HEK293 (cell line): Measurements from ENCODE around the gene SRRM1.
A peak's percentile ranks its signal among the peaks of the same experiment; 100 is the strongest.

ENCODE experiments used
- CTCF ChIA-PET: fragments of 350-600 bp; formaldehyde crosslinking; extraction: SDS; loops from one replicate; lab custom pipeline; 2021; ENCODE audit warnings: antibody characterized with exemption; lab: Yijun Ruan, JAX
- POLR2A ChIA-PET: fragments of 300-600 bp; formaldehyde crosslinking; extraction: SDS; loops from one replicate; lab custom pipeline; 2020; ENCODE audit warnings: antibody characterized with exemption, inconsistent platforms; lab: Yijun Ruan, JAX
- H3K27ac ChIP-seq: fragments of 200-500 bp; sonication (Bioruptor generic); 2 replicates; pipeline ENCODE4 v1.5.1; 2014; ENCODE audit warnings: low read depth, low read length, control low read depth, inconsistent platforms; ENCODE audit errors: extremely low read depth
- H3K36me3 ChIP-seq, 2 experiments: fragments of 200-500 bp in 1 of 2; sonication (Bioruptor generic) in 1 of 2; 1 replicate in 1 of 2; 2 replicates in 1 of 2; pipeline ENCODE4 v1.5.1; 2014 to 2017; ENCODE audit warnings: inconsistent platforms in 2 of 2, low read length in 2 of 2; ENCODE audit not compliant: control insufficient read depth in 2 of 2, insufficient read depth in 1 of 2
- H3K4me1 ChIP-seq: fragments of 200-500 bp; sonication (Bioruptor generic); 2 replicates; pipeline ENCODE4 v1.5.1; 2014; ENCODE audit warnings: mild to moderate bottlenecking, low read length, inconsistent platforms; ENCODE audit not compliant: control insufficient read depth, insufficient read depth
- H3K4me3 ChIP-seq: 2 replicates; pipeline ENCODE4 v1.5.1; 2011; ENCODE audit warnings: low read depth, mild to moderate bottlenecking, control low read depth, low read length, moderate library complexity
- H3K9me3 ChIP-seq: fragments of 200-500 bp; sonication (Bioruptor generic); 2 replicates; pipeline ENCODE4 v1.5.1; 2014; ENCODE audit warnings: low read depth, low read length, inconsistent platforms; ENCODE audit not compliant: control insufficient read depth, insufficient read depth
- AEBP2 ChIP-seq: fragments of 450-650 bp; formaldehyde crosslinking; IDR thresholded peaks from 2 replicates; pipeline ENCODE4 v1.5.1; 2016; ENCODE audit warnings: missing biosample characterization, missing genetic modification characterization, borderline replicate concordance
- KLF16 ChIP-seq: fragments of 450-650 bp; formaldehyde crosslinking; IDR thresholded peaks from 2 replicates; pipeline ENCODE4 v1.5.1; 2017; ENCODE audit warnings: missing biosample characterization, missing genetic modification characterization
- KLF8 ChIP-seq: fragments of 450-650 bp; formaldehyde crosslinking; IDR thresholded peaks from 2 replicates; pipeline ENCODE4 v1.5.1; 2016; ENCODE audit warnings: missing biosample characterization, missing genetic modification characterization
- OSR2 ChIP-seq: fragments of 450-650 bp; formaldehyde crosslinking; IDR thresholded peaks from 2 replicates; pipeline ENCODE4 v1.5.1; 2016; ENCODE audit warnings: missing biosample characterization, missing genetic modification characterization
- PRDM1 ChIP-seq: fragments of 450-650 bp; formaldehyde crosslinking; IDR thresholded peaks from 2 replicates; pipeline ENCODE4; 2016; ENCODE audit warnings: missing biosample characterization, missing genetic modification characterization
- SETDB1 ChIP-seq: IDR thresholded peaks from one replicate; pipeline ENCODE4 v1.6.1; 2017; ENCODE audit warnings: mild to moderate bottlenecking, low read length, moderate library complexity, mixed read lengths; ENCODE audit not compliant: insufficient read length
- SP3 ChIP-seq: fragments of 450-650 bp; formaldehyde crosslinking; IDR thresholded peaks from 2 replicates; pipeline ENCODE4 v1.5.1; 2016; ENCODE audit warnings: missing biosample characterization, missing genetic modification characterization
- SP7 ChIP-seq: fragments of 450-650 bp; formaldehyde crosslinking; IDR thresholded peaks from 2 replicates; pipeline ENCODE4 v1.5.1; 2016; ENCODE audit warnings: missing biosample characterization, missing genetic modification characterization
- ZBTB1 ChIP-seq: fragments of 450-650 bp; formaldehyde crosslinking; IDR thresholded peaks from 2 replicates; pipeline ENCODE4 v1.5.1; 2016; ENCODE audit warnings: missing biosample characterization, missing genetic modification characterization
- ZBTB6 ChIP-seq: fragments of 450-650 bp; formaldehyde crosslinking; IDR thresholded peaks from 2 replicates; pipeline ENCODE4 v1.5.1; 2017; ENCODE audit warnings: missing biosample characterization, missing genetic modification characterization
- ZEB2 ChIP-seq: fragments of 450-650 bp; formaldehyde crosslinking; IDR thresholded peaks from 2 replicates; pipeline ENCODE4 v1.5.1; 2016; ENCODE audit warnings: missing biosample characterization, missing genetic modification characterization
- ZFP69B ChIP-seq: fragments of 450-650 bp; formaldehyde crosslinking; IDR thresholded peaks from 2 replicates; pipeline ENCODE4 v1.5.1; 2016; ENCODE audit warnings: missing biosample characterization, missing genetic modification characterization
- ZNF112 ChIP-seq: fragments of 450-650 bp; formaldehyde crosslinking; IDR thresholded peaks from 2 replicates; pipeline ENCODE4 v1.5.0; 2017; ENCODE audit warnings: missing biosample characterization, missing genetic modification characterization
- ZNF202 ChIP-seq: fragments of 450-650 bp; formaldehyde crosslinking; IDR thresholded peaks from 2 replicates; pipeline ENCODE4 v1.5.1; 2016; ENCODE audit warnings: missing biosample characterization, missing genetic modification characterization, borderline replicate concordance
- ZNF302 ChIP-seq: fragments of 450-650 bp; formaldehyde crosslinking; IDR thresholded peaks from 2 replicates; pipeline ENCODE4 v1.5.1; 2016; ENCODE audit warnings: missing biosample characterization, missing genetic modification characterization, low read depth
- ZNF324 ChIP-seq: fragments of 450-650 bp; formaldehyde crosslinking; IDR thresholded peaks from 2 replicates; pipeline ENCODE4 v1.5.1; 2016; ENCODE audit warnings: missing biosample characterization, missing genetic modification characterization
- ZNF341 ChIP-seq: fragments of 450-650 bp; formaldehyde crosslinking; IDR thresholded peaks from 2 replicates; pipeline ENCODE4; 2016; ENCODE audit warnings: low read depth, missing biosample characterization, missing genetic modification characterization
- ZNF398 ChIP-seq: fragments of 450-650 bp; formaldehyde crosslinking; IDR thresholded peaks from 2 replicates; pipeline ENCODE4 v1.5.1; 2017; ENCODE audit warnings: missing biosample characterization, missing genetic modification characterization
- ZNF501 ChIP-seq: fragments of 450-650 bp; formaldehyde crosslinking; IDR thresholded peaks from 2 replicates; pipeline ENCODE4 v1.5.1; 2016; ENCODE audit warnings: missing biosample characterization, missing genetic modification characterization
- ZNF529 ChIP-seq: fragments of 450-650 bp; formaldehyde crosslinking; IDR thresholded peaks from 2 replicates; pipeline ENCODE4 v1.5.1; 2017; ENCODE audit warnings: missing genetic modification characterization, missing biosample characterization; ENCODE audit not compliant: insufficient replicate concordance
- ZNF544 ChIP-seq: fragments of 450-650 bp; formaldehyde crosslinking; IDR thresholded peaks from 2 replicates; pipeline ENCODE4 v1.5.0; 2017; ENCODE audit warnings: missing biosample characterization, missing genetic modification characterization
- ZNF548 ChIP-seq: fragments of 450-650 bp; formaldehyde crosslinking; IDR thresholded peaks from 2 replicates; pipeline ENCODE4 v1.5.1; 2016; ENCODE audit warnings: missing biosample characterization, missing genetic modification characterization
- ZNF600 ChIP-seq: fragments of 450-650 bp; formaldehyde crosslinking; IDR thresholded peaks from 2 replicates; pipeline ENCODE4 v1.5.1; 2016; ENCODE audit warnings: missing biosample characterization, missing genetic modification characterization
- ZNF660 ChIP-seq: fragments of 450-650 bp; IDR thresholded peaks from 2 replicates; pipeline ENCODE4 v1.5.1; 2018; ENCODE audit warnings: missing biosample characterization, mild to moderate bottlenecking, missing genetic modification characterization
- TF ChIP-seq, protein P1 (sequence below): fragments of 450-650 bp; formaldehyde crosslinking; IDR thresholded peaks from 2 replicates; pipeline ENCODE4 v1.5.1; 2017; ENCODE audit warnings: missing biosample characterization, missing genetic modification characterization

The SRRM1 gene

DNA sequence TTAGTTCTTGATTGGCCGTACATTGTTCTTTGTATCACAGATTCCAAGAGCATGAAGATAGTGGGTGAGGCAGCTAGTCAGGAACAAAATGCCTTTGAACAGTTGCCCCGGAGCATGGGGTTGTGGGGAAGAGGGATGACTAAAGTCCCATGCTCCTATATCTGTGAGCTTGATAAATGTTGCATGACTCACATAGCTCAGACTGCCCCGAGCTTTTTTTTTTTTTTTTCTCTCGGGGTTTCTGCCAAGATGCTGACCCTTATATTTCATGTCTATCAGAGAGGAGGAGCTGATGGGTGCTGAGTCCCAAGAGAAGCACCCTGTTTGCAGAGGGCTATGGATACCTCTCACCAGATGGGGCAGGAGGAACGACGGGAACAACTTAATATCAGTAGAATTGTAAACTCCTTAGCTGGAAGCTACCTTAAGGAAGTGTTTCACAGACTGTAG, 40.6 kb downstream of the SRRM1 start:
- no peak overlapping the region for H3K4me3 ChIP-seq
- peaks cover 2% of the 10 kb centered on the region; the same call in 1 of the 2 replicates for H3K4me1 ChIP-seq
- ChIA-PET CTCF (interaction anchor here (0.6 to 2.3 kb wide), 19 partner anchors 9 to 694 kb away, joined by 3 to 21 read pairs (median 3); no protein-coding TSS in a partner anchor), POLR2A (interaction anchor here (0.6 to 2.2 kb wide), 5 partner anchors 61 to 283 kb away, joined by 3 to 20 read pairs (median 4); partner anchors contain the start of genes CLIC4 and RCAN3)
- no peaks in the 10 kb centered on the region for H3K9me3 ChIP-seq
- no peak overlapping the region for H3K27ac ChIP-seq
- H3K36me3 ChIP-seq, result no peaks in the 10 kb centered on the region
- TF ChIP-seq ZNF202 (tag by site-specific recombination) (no peak), ZNF529 (tag by site-specific recombination) (no peak), ZNF600 (tag by site-specific recombination) (peak; percentile 27; the same call in 1 of the 2 replicates), SP7 (tag by site-specific recombination) (peak; percentile 53; the same call in 1 of the 2 replicates), AEBP2 (no peak), KLF8 (tag by site-specific recombination) (0 out of 2 replicates have a peak, but pooled peaks have one; percentile 21), SP3 (tag by site-specific recombination) (no peak), ZEB2 (peak; percentile 26; the same call in 1 of the 2 replicates), ZNF324 (tag by site-specific recombination) (no peak), ZBTB1 (tag by site-specific recombination) (no peak), ZNF660 (tag by site-specific recombination) (0 out of 2 replicates have a peak, but pooled peaks have one; percentile 68)

GRCh38 chr1:24688033-24688432, 44.9 kb downstream of the SRRM1 start:
- ChIA-PET POLR2A (interaction anchor here (1.5 to 2.8 kb wide), 2 partner anchors 58 to 143 kb away, joined by 8 to 28 read pairs; partner anchors contain the start of gene CLIC4), CTCF (interaction anchor here (0.6 to 6.8 kb wide), 43 partner anchors 10 to 1261 kb away, joined by 3 to 152 read pairs (median 5); partner anchors contain the start of gene CLIC4)
- no peaks in the 10 kb centered on the region for H3K9me3 ChIP-seq
- peaks cover 2% of the 10 kb centered on the region; the same call in 1 of the 2 replicates for H3K4me1 ChIP-seq
- no peak overlapping the region for H3K4me3 ChIP-seq
- H3K36me3 ChIP-seq, result no peaks in the 10 kb centered on the region
- no peak overlapping the region for H3K27ac ChIP-seq
- TF ChIP-seq, protein P1, sequence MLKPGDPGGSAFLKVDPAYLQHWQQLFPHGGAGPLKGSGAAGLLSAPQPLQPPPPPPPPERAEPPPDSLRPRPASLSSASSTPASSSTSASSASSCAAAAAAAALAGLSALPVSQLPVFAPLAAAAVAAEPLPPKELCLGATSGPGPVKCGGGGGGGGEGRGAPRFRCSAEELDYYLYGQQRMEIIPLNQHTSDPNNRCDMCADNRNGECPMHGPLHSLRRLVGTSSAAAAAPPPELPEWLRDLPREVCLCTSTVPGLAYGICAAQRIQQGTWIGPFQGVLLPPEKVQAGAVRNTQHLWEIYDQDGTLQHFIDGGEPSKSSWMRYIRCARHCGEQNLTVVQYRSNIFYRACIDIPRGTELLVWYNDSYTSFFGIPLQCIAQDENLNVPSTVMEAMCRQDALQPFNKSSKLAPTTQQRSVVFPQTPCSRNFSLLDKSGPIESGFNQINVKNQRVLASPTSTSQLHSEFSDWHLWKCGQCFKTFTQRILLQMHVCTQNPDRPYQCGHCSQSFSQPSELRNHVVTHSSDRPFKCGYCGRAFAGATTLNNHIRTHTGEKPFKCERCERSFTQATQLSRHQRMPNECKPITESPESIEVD, result no peak
- TF ChIP-seq PRDM1 (tag by site-specific recombination) (no peak), ZNF548 (tag by site-specific recombination) (no peak), ZNF398 (tag by site-specific recombination) (no peak), ZNF112 (tag by site-specific recombination) (no peak), KLF16 (tag by site-specific recombination) (no peak), ZNF341 (tag by site-specific recombination) (no peak), SETDB1 (no peak), ZBTB6 (tag by site-specific recombination) (no peak), ZNF302 (tag by site-specific recombination) (no peak), ZNF544 (tag by site-specific recombination) (no peak), ZFP69B (tag by site-specific recombination) (no peak), ZNF501 (no peak), OSR2 (tag by site-specific recombination) (no peak)
